ENCODE results near the gene RNGTT.

- TF ChIP-seq POLR2AphosphoS5 (IDR thresholded peaks at IDR 0.05; ENCODE audit: low read depth, low read length) (no peak), FOXP2 (optimal IDR thresholded peaks at IDR 0.05; ENCODE audit: borderline replicate concordance, extremely low read depth, extremely low read length, insufficient read depth) (no peak), SIN3A (IDR thresholded peaks at IDR 0.05; ENCODE audit: borderline replicate concordance, insufficient read depth, low read length) (no peak), TAF1 (IDR thresholded peaks at IDR 0.05; ENCODE audit: borderline replicate concordance, insufficient read depth, low read length) (no peak)
Measured at GRCh38 chr6:88840796-88841539, 122.5 kb downstream of the RNGTT start.
